NB4 (cell line): ENCODE results near the gene TFEB.
A peak's percentile ranks its signal among the peaks of the same experiment; 100 is the strongest.

Source experiments
- DNase-seq: peaks from one replicate; pipeline ENCODE4 v3.0.0; 2010; ENCODE audit warnings: low read depth
- H3K4me3 ChIP-seq: one replicate; pipeline ENCODE4 v1.5.1; 2011; ENCODE audit warnings: mild to moderate bottlenecking, low read depth, low read length, moderate library complexity
- MYC ChIP-seq: IDR thresholded peaks from 2 replicates; pipeline ENCODE4 v1.6.1; 2011; ENCODE audit warnings: low read depth, low read length
- POLR2A ChIP-seq: IDR thresholded peaks from 2 replicates; pipeline ENCODE4 v1.6.1; 2011; ENCODE audit warnings: mild to moderate bottlenecking; ENCODE audit not compliant: insufficient read length; ENCODE audit errors: extremely low read depth
- TF ChIP-seq, protein P1 (sequence below): IDR thresholded peaks from 2 replicates; pipeline ENCODE4 v1.6.1; 2011; ENCODE audit warnings: low read depth, low read length
- TF ChIP-seq, protein P2 (sequence below): IDR thresholded peaks from one replicate; pipeline ENCODE4 v1.5.1; 2012; ENCODE audit warnings: low read depth, low read length

Gene TFEB

GRCh38 chr6:41734666-41735426 is 562 bp downstream of the TFEB start:
- H3K4me3 ChIP-seq = peak overlapping the region; percentile 37
- peak; percentile 76 for DNase-seq
- TF ChIP-seq, protein P1, sequence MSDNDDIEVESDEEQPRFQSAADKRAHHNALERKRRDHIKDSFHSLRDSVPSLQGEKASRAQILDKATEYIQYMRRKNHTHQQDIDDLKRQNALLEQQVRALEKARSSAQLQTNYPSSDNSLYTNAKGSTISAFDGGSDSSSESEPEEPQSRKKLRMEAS = no peak
- TF ChIP-seq MYC (no peak), POLR2A (no peak)
- TF ChIP-seq, protein P2, sequence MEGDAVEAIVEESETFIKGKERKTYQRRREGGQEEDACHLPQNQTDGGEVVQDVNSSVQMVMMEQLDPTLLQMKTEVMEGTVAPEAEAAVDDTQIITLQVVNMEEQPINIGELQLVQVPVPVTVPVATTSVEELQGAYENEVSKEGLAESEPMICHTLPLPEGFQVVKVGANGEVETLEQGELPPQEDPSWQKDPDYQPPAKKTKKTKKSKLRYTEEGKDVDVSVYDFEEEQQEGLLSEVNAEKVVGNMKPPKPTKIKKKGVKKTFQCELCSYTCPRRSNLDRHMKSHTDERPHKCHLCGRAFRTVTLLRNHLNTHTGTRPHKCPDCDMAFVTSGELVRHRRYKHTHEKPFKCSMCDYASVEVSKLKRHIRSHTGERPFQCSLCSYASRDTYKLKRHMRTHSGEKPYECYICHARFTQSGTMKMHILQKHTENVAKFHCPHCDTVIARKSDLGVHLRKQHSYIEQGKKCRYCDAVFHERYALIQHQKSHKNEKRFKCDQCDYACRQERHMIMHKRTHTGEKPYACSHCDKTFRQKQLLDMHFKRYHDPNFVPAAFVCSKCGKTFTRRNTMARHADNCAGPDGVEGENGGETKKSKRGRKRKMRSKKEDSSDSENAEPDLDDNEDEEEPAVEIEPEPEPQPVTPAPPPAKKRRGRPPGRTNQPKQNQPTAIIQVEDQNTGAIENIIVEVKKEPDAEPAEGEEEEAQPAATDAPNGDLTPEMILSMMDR = no peak

- DNase-seq = peak; percentile 78
- H3K4me3 ChIP-seq = peak overlapping the region; percentile 12
- TF ChIP-seq, protein P1 = no peak
- TF ChIP-seq MYC (no peak), POLR2A (no peak)
- TF ChIP-seq, protein P2 = no peak
These were observed 1.4 kb downstream of the TFEB start for GRCh38 chr6:41733707-41734665.

GRCh38 chr6:41733360-41733706 is 2.1 kb downstream of the TFEB start:
- H3K4me3 ChIP-seq = no peak overlapping the region
- DNase-seq = peak; percentile 38
- TF ChIP-seq MYC (no peak), POLR2A (no peak)
- TF ChIP-seq, protein P1 = no peak
- TF ChIP-seq, protein P2 = no peak

GRCh38 chr6:41732591-41733359 is 2.6 kb downstream of the TFEB start:
- TF ChIP-seq, protein P2 = no peak
- TF ChIP-seq MYC (no peak), POLR2A (no peak)
- TF ChIP-seq, protein P1 = no peak
- DNase-seq = peak; percentile 71
- no peak overlapping the region for H3K4me3 ChIP-seq

DNA sequence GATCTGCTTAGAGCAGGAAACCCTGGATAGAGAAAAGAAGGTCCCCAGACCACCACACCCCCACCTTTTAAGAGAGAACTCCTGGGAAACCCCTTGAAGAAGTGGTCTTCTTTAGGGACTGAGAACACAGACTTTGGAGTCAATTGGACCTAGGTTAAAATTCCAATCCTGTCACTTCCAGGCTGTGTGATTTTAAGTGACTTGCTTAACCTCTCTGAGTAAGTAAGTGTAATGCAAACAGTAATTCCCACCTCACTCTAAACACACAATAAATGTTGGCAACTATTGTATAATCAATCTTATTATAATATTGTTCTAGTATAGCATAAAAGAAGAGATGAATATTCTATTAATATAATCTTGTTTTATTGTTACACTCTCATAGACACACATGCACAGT is 3.3 kb downstream of the TFEB start:
- DNase-seq = no peak
- TF ChIP-seq MYC (no peak), POLR2A (no peak)
- TF ChIP-seq, protein P2 = no peak
- TF ChIP-seq, protein P1 = no peak
- H3K4me3 ChIP-seq = no peak overlapping the region
